OCI-LY1 (cell line): ENCODE data around the gene ANO6.

Source experiments
- H2AFZ ChIP-seq: fragments of 200-600 bp; sonication (generic), shearing (Covaris generic); 2 replicates; pipeline ENCODE4 v1.6.0; 2014; ENCODE audit warnings: antibody characterized with exemption, mild to moderate bottlenecking, low read length
- H3F3A ChIP-seq: fragments of 200-600 bp; sonication (generic), shearing (Covaris generic); 2 replicates; pipeline ENCODE4 v1.6.0; 2014; ENCODE audit warnings: mild to moderate bottlenecking, antibody characterized with exemption, low read length, moderate library complexity; ENCODE audit not compliant: insufficient read depth
- H3K27ac ChIP-seq: fragments of 200-600 bp; sonication (generic); 2 replicates; pipeline ENCODE4 v1.5.1; 2014; ENCODE audit warnings: low read length, mixed run types, mild to moderate bottlenecking, low read depth; ENCODE audit not compliant: poor library complexity, severe bottlenecking
- H3K27me3 ChIP-seq: fragments of 200-600 bp; sonication (generic); 2 replicates; pipeline ENCODE4 v1.6.0; 2014; ENCODE audit warnings: antibody characterized with exemption, mild to moderate bottlenecking, low read length, moderate library complexity; ENCODE audit not compliant: insufficient read depth
- H3K36me3 ChIP-seq: fragments of 200-600 bp; sonication (generic); 2 replicates; pipeline ENCODE4 v1.6.1; 2014; ENCODE audit warnings: mild to moderate bottlenecking, antibody characterized with exemption, low read length, moderate library complexity, mixed read lengths; ENCODE audit not compliant: insufficient read depth
- H3K4me1 ChIP-seq: fragments of 200-600 bp; sonication (generic); 2 replicates; pipeline ENCODE4 v1.5.1; 2014; ENCODE audit warnings: mild to moderate bottlenecking, low read length, moderate library complexity; ENCODE audit not compliant: insufficient read depth, severe bottlenecking
- H3K4me2 ChIP-seq: fragments of 200-600 bp; sonication (generic), shearing (Covaris generic); 2 replicates; pipeline ENCODE4 v1.6.1; 2014; ENCODE audit warnings: low read length
- H3K4me3 ChIP-seq: fragments of 200-600 bp; sonication (generic); 2 replicates; pipeline ENCODE4 v1.5.1; 2014; ENCODE audit warnings: low read length, low read depth, mild to moderate bottlenecking, mixed read lengths; ENCODE audit not compliant: poor library complexity, severe bottlenecking
- H3K79me2 ChIP-seq: fragments of 200-600 bp; shearing (Covaris generic); 2 replicates; pipeline ENCODE4 v1.6.1; 2016; ENCODE audit warnings: mixed run types, low read length, mixed read lengths; ENCODE audit not compliant: insufficient read depth
- H3K9ac ChIP-seq: fragments of 200-600 bp; sonication (generic), shearing (Covaris generic); 2 replicates; pipeline ENCODE4 v1.6.1; 2014; ENCODE audit warnings: mild to moderate bottlenecking, low read length, mixed read lengths
- H3K9me2 ChIP-seq: fragments of 200-600 bp; sonication (generic), shearing (Covaris generic); 2 replicates; pipeline ENCODE4 v1.6.1; 2014; ENCODE audit warnings: low read depth, mild to moderate bottlenecking, low read length, mixed read lengths
- H3K9me3 ChIP-seq: fragments of 200-600 bp; shearing (Covaris generic); 2 replicates; pipeline ENCODE4 v1.6.1; 2014; ENCODE audit warnings: low read length, mixed read lengths
- H4K20me1 ChIP-seq: fragments of 200-600 bp; sonication (generic), shearing (Covaris generic); 2 replicates; pipeline ENCODE4 v1.6.0; 2016; ENCODE audit warnings: mild to moderate bottlenecking, low read length; ENCODE audit not compliant: insufficient read depth
- CTCF ChIP-seq: fragments of 200-600 bp; sonication (generic), shearing (Covaris generic); IDR thresholded peaks from 2 replicates; pipeline ENCODE4 v1.5.1; 2017; ENCODE audit warnings: mild to moderate bottlenecking, antibody characterized with exemption, low read length, moderate library complexity, mixed read lengths
- EZH2 ChIP-seq: fragments of 200-600 bp; sonication (generic), shearing (Covaris generic); IDR thresholded peaks from 2 replicates; pipeline ENCODE4 v1.8.0; 2017; ENCODE audit warnings: borderline replicate concordance, mixed run types, mild to moderate bottlenecking, antibody characterized with exemption, low read length, moderate library complexity, mixed read lengths

ANO6 gene

DNA sequence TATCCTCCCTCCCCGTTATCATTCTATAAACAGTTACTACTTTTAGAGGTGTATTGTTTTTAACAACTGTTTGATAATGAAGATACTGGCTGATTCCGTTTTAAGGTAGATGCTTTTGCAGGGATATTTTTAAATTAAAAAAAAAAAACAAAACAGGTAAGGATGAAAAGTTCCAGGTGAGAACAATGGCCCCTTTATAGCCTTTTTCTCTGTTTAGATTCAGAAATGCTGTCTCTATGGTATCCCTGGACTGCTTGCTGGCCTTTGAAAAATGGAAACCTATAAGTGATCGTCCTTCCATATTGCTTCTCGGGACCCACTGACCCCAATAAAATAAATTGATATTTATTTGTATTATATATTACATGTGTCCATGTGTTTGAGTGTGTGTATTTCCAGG is 23.2 kb upstream of the ANO6 start:
- H3K27ac ChIP-seq = no peak overlapping the region
- no peaks in the 10 kb centered on the region for H3K79me2 ChIP-seq
- H3K36me3 ChIP-seq = no peaks in the 10 kb centered on the region
- no peaks in the 10 kb centered on the region for H3K27me3 ChIP-seq
- H3K4me1 ChIP-seq = no peaks in the 10 kb centered on the region
- H3F3A ChIP-seq = no peaks in the 10 kb centered on the region
- no peak overlapping the region for H3K4me2 ChIP-seq
- no peaks in the 10 kb centered on the region for H4K20me1 ChIP-seq
- H3K9me2 ChIP-seq = no peaks in the 10 kb centered on the region
- no peaks in the 10 kb centered on the region for H3K9me3 ChIP-seq
- no peak overlapping the region for H3K9ac ChIP-seq
- no peak overlapping the region for H2AFZ ChIP-seq
- H3K4me3 ChIP-seq = no peak overlapping the region
- TF ChIP-seq EZH2 (no peak), CTCF (no peak)

DNA sequence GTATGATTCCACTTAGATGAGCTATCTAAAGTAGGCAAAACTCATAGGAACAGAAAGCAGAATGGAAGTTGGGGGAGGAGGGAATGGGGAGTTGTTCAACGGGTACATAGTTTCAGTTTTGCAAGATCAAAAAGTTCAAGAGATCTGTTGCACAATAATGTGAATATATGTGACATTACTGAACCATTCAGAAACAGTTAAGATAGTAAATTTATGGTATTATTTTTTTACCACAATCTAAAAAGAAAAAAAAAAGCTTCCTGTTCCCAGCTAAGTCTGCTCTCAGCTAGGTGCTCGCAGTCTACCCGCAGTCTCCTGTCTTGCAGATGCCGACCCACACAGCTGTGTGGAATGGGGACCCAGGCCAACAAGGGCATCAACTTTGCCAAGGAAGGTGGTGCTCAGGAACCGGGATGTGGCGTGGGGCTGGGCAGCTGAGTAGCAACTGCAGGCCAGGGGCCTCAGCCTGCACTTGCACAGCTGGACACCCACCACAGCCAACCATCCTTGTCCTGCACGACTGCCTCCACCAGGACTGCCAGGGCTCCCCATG is 15.3 kb upstream of the ANO6 start:
- no peak overlapping the region for H3K4me2 ChIP-seq

DNA sequence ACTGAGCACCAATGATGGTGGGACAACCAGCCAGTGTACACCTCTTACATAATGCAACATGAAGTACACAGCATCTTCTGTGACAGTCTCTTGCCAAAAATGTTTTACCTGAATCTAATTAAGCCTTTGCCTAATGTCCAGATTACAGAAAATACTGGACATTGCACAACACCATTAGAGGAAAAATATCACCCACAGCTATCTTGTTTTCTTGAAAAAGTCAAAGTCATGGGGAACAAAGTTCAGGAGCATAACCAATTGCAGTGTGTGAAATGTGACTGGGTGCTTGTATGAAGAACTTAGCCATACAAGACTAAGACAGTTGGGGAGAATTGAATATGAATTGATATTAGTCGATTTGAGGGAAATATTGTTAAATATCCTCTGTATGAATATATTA is 12.1 kb upstream of the ANO6 start:
- Histone ChIP-seq H3K9me2 (no peaks in the 10 kb centered on the region), H3F3A (no peaks in the 10 kb centered on the region), H3K27me3 (no peaks in the 10 kb centered on the region), H3K36me3 (no peaks in the 10 kb centered on the region), H4K20me1 (no peaks in the 10 kb centered on the region), H3K9me3 (no peaks in the 10 kb centered on the region), H3K9ac (no peak overlapping the region), H2AFZ (no peak overlapping the region), H3K27ac (no peak overlapping the region), H3K79me2 (no peaks in the 10 kb centered on the region), H3K4me2 (no peak overlapping the region), H3K4me1 (no peaks in the 10 kb centered on the region), H3K4me3 (no peak overlapping the region)
- TF ChIP-seq EZH2 (no peak), CTCF (no peak)

More for the DNA sequence above, 15.3 kb upstream of the ANO6 start:
- no peaks in the 10 kb centered on the region for H3K79me2 ChIP-seq
- no peaks in the 10 kb centered on the region for H3K9me3 ChIP-seq
- H2AFZ ChIP-seq = no peak overlapping the region
- TF ChIP-seq EZH2 (no peak), CTCF (no peak)
- H3K4me1 ChIP-seq = no peaks in the 10 kb centered on the region
- no peaks in the 10 kb centered on the region for H4K20me1 ChIP-seq
- H3K4me3 ChIP-seq = no peak overlapping the region
- no peaks in the 10 kb centered on the region for H3K9me2 ChIP-seq
- H3F3A ChIP-seq = no peaks in the 10 kb centered on the region
- no peaks in the 10 kb centered on the region for H3K27me3 ChIP-seq
- H3K27ac ChIP-seq = no peak overlapping the region
- H3K9ac ChIP-seq = no peak overlapping the region
- no peaks in the 10 kb centered on the region for H3K36me3 ChIP-seq
